Stimulated activated CD4-positive, alpha-beta T cell treated with anti-CD3 and anti-CD28 coated beads, Interleukin-4, amount 100 ng/mL, for 4 hours (primary cell): ENCODE results near the gene DCDC2C.

Source experiments
- DNase-seq, 2 experiments: peaks; one replicate each; pipeline ENCODE4 v3.0.0-alpha.2; 2020

The DCDC2C gene

DNA sequence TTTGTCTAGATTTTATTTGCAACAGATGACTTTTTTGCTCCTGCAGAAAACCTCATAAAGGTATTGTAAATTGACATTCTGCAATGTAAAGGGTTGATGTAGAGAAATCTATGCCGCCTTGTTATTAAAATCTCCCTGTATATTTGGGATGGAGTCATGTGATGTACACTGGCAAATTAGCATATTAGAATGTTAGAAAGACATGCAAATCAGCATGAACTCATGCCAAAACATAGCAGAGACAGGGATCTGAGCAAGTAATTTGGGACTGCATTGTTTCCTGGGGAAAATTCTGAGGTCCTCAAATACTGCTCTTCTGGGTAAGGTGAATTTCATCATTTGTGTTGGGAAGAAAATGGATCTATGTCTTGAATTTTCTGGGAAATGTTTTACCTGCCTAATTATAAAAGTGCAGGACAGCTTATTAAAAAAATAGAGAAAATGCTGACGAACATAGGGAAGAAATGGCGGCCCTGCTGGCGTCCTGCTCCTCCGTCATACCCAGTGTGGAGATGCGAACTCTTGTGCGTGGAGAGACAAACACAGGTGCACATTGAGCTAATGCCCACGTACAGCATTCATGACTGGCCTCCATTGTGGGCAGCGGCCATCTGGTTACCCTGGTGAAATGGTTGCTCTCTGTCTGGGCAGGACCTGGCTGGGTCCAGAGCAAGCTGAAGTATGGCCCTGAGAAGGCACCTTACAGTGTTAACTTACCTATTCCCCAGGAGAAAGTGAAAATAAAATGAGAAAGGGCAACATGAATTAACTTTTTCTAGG, 29.1 kb upstream of the DCDC2C start:
- no peak for DNase-seq

DNA sequence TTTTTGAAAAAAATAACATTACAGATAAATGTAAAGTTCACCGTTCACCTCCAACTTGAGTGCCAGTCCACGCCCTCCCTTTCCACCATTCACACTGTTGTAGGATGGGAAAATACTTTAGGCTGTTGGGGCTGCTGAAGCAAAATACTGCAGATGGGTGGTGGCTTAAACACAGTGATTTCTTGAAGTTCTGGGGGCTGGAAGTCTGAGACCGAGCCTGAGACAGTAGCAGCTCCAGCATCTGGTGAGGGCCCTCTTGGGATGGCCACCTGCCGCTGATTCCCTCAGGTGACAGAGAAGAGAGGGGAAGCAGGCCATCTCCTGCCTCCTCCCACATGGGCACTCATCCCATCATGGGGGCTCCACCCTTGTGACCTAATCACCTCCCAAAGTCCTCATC, 27.7 kb upstream of the DCDC2C start:
- DNase-seq: no peak

DNA sequence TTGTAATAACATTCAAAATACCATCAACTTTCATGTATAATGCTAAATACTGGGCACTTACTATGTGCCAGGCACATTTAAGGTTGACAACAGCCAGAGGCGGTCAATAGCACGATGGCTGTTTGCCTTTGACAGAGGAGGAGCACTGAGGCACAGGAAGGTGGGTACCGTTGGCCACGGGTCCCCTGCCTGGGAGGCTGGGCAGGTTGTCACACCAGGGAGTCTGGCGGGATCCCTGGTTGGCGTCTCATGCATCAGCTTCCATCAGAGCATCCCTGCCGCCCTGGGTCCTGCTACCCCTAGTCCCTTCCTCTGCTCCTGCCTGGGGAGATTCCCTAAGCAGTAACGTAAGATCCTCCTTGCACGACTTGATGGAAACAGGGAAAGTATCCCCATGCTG, 25.9 kb upstream of the DCDC2C start:
- no peak for DNase-seq

DNA sequence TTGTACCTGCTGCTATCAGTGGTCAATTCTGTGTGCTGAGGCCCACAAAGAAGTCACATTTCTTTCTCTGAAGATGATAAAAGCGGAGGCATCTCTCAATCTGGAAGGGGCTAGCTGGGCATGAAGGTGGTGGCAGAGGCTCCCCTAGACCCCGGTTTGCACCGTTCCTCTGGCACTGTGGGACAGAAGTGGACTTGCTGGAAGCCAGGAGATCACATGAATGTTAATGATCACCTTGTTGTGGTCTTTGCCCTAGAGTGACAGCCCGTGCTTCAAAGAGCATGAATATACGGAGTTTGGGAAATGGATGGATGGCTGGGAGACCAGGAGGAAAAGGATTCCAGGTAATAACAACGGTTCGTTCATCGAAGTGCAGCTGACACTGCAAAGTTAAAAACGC, 25.2 kb upstream of the DCDC2C start:
- DNase-seq: no peak

DNA sequence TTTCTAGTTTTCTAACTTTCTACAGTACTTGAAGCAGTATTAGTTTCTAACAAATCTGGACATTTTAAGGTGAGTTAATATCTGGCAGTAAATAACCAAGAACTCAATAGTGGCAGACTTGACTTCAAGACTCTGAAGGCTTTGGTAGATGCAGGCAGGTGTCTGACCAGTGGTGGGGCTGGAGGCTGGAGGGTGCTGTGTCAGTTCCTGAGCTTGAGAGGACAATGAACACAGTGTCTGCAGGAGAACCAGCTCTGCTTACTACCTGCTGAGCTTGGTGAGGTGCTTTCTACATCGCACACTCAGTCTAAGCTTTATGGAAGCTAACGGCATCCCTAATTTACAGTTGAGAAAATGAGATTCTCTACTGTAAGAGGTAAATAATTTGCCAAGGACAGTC, 24.2 kb upstream of the DCDC2C start:
- no peak for DNase-seq

- no peak for DNase-seq
Observed at GRCh38 chr2:3679616-3680393, 23.6 kb upstream of the DCDC2C start.

DNA sequence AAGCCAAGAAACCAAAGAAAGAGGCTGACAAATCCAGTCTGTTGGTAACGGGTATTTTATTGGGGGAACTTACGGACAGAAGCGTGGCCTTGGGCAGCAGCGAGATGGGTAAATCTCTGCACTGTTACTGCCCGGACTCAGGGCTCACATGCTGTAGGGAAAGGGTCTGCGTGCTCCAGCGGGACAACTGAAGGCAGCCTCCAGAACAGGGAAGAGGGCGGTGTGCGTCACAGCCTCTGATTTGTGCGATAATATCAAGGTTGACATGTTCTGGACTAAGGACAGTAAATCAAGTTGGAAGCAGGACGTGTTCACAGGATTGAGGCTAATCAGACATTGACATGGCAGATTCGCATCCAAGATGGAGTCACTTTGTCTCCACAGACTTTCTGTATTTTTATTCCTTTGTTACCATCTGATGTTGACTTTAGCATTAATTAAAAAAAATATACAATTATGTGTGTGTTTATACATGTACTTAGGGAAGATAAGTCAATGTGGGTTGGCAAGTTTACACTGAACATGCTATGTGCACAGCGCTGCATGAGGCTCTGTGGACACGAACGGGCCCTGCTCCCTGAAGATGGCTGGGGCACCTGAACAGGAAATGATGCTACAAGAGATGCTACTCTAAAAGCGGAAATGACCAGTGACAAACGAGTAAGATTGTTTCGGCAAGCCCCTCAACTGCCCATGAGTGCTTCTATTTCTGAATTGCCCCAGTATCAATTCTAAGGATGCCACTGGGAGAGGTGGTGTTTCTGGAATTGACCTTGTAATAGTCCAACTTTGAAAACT, 22.6 kb upstream of the DCDC2C start:
- DNase-seq: no peak

DNA sequence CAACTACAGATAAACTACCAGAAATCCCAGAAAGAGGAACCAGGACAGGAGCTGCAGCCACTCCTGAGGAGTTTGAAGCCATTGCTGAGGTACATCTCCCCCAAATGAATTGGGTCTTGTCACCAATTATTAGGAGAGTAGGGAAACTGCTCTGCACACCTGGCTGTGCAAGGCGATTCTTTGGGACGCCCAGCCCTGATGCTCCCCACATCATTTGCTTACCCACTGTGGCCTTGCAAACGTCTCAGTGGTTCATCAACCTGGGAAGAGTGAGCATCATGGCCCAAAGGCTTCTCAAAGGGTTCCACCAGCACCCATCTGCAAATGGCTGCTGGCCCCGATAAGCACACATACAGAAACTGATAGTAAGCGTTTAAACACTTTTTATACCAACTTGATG, 21.8 kb upstream of the DCDC2C start:
- DNase-seq: no peak

DNA sequence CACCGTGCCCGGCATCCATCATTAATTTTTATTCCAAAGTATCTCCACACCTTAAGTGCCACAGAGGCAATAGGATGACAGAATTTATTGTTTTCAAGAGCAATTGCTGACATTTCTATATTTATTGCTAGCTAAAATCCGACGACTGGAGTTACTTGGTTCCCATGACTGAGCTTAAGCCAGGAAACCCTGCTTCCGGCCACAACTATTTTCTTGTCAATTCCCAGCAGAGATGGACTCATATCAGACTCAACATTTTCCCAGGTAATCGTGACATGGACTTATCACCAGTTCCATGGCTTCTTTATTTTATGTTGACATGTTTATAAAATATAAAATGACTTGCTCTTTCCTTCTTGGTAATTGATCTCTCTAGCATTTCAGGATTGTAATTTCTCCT, 20.6 kb upstream of the DCDC2C start:
- DNase-seq: no peak

GRCh38 chr2:3683748-3684454, 19.5 kb upstream of the DCDC2C start:
- DNase-seq: no peak

GRCh38 chr2:3689998-3690748, 13.2 kb upstream of the DCDC2C start:
- no peak for DNase-seq

DNA sequence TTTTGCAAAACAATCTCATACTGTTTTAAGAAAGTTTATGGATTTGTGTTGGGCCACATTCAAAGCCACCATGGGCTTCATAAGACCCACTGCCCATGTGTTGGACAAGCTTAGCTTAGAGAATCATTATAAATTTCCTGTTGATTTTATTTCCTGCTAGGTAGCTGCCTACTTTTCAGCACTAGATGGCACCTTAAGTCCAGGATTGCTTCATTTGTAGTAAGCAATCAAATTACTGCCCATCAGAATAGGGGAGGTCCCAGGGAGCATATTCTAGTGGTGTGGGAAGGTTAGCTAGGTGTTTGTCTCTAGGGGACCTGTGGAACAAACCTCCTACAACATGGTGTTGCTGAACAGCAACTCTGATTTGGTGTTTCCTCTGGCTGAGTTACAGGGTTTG, 11.0 kb upstream of the DCDC2C start:
- DNase-seq: no peak

GRCh38 chr2:3696545-3696944, 6.8 kb upstream of the DCDC2C start:
- DNase-seq: no peak

GRCh38 chr2:3701071-3701470, 2.3 kb upstream of the DCDC2C start:
- no peak for DNase-seq

DNA sequence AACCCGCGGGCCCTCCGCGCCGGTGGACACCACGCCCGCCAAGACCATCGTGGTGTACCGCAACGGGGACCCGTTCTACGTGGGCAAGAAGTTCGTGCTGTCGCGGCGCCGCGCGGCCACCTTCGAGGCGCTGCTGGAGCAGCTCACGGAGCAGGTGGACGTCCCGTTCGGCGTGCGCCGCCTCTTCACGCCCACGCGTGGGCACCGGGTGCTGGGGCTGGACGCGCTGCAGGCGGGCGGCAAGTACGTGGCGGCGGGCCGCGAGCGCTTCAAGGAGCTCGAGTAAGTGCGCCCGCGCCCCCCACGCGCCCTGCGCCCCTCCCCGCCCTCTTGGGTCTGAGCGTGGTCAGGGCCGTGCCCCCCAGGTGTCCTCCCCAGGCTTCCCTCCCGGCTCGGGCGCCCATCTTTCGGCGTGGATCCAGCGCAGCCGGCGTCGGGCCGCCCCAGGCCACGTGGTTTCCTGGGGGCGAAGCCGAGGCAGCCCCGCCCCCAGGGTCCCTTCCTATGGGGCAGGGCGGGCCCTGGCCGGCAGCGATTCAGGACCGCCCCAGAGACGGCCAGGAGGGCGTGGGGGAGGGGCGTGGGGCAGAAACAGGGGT, 481 bp downstream of the DCDC2C start:
- no peak for DNase-seq

DNA sequence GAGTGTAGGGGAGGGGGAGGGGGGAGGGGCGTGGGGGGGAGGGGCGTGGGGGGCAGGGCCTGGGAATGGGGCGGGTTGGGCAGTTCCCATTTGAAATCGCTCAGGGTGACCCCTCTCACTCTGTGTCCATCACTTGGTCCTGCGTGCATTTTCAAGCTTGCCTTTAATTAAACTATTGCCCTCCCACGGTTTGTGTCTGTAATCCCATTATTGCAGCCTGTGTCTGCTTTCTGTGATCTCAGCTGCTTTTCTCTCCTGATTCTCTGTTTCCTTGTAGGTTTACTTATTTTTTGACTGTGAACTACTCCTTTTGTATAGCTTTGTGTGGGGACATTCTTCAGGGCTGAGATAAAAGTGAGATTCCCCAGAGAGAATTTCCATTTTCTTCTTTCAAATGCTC, 1.3 kb downstream of the DCDC2C start:
- DNase-seq: no peak

GRCh38 chr2:3705782-3706181, 2.4 kb downstream of the DCDC2C start:
- no peak for DNase-seq

GRCh38 chr2:3706892-3707291, 3.5 kb downstream of the DCDC2C start:
- no peak for DNase-seq

GRCh38 chr2:3708576-3708975, 5.2 kb downstream of the DCDC2C start:
- DNase-seq: no peak

DNA sequence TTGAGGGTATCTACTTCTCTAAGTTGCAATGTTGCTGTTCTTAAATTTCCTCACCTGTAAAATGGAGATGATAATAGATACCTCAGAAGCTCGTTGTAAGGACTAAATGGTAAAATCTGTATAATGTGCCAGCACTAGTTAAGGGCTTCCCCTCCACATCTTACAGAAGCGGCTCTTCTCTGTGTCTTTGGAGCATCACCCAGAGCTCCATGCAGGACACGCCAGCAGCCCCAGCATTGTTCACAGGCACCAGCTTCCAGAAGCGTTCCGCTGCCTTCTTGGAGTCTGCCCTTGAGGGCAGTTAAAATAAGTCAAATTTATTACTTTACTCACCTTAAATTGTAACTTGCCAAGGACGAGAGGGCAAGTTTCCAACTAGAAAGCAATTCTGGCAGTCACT, 5.8 kb downstream of the DCDC2C start:
- DNase-seq: no peak

DNA sequence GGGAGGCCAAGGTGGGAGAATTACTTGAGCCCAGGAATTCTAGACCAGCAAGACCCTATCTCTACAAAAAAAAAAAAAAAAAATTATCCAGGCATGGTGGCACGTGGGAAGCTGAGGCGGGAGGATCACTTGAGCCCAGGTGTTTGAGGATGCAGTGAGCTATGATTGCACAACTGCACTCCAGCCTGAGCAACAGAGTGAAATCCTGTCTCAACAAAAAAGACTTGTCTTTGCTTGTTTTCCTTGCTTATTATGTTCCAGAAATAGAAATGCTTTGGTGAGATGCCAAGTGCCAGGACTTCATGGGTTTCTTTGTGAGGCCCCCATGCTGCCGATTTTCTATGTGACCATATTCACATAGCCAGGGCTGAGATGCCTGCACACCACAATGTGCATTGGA, 9.0 kb downstream of the DCDC2C start:
- DNase-seq: no peak
